Right lobe of liver (tissue), 4 donors: ENCODE data around the gene CREB5.

Experiments used
- CTCF ChIP-seq, 4 donors: fragments of 200-600 bp in 3 of 4; fragments of 450-650 bp in 1 of 4; IDR thresholded peaks; one replicate each; pipeline versions ENCODE4 v1.5.1 to v1.8.0; 2016 to 2022; ENCODE audit warnings: antibody characterized with exemption in 4 of 4, mild to moderate bottlenecking in 2 of 4
- POLR2A ChIP-seq: fragments of 450-650 bp; IDR thresholded peaks from one replicate; pipeline ENCODE4 v1.6.1; 2017; ENCODE audit warnings: antibody characterized with exemption, mild to moderate bottlenecking
- donor health status: DM: no; HTN: no; CAD: no.
- donor health status: DM: no; HTN: no; CAD: no.
- donor health status: DM: no; HTN: yes; CAD: no.

DNA sequence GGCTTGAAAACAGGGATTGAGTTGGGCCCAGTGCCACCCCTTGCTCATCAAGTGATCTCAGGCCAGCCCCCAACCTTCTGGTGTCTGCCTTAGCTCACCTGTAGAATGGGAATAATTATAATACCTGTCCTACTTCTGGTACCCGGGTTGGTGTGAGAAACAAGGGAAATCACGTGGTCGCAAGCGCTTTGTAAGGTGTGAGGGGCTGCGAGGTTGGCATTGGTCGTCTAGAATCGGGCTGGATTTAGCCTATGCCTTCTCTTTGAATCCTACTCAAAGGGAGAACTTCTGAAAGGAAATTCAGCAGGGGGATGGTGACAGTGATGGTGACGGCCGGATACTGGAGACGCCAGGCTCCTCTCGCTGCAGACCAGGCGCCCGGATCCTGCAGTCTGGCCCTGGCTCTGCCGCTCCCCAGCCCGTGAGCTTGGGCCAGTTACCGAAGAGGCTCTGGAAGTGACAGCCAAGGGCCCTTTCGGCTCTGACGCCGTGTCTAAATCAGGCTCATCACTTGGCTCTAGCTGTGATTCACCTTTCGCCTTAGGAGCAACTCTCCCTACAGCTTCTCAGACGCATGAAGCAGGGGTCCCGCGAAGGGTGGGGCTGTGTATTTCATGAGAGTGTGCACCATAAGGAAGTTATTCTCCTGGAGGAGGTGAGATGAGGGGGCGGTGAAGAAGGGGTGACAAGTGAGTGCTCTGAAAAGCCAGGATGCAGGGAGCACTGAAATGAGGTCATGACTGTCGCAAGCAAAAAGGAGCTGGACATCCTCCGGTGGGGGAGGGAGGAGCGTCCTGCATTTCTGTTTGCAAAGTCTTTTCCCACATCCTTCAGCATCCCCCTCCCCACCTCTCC, 4.0 kb upstream of the CREB5 start:
- TF ChIP-seq POLR2A (no peak), CTCF (IDR thresholded peaks at IDR 0.05) (no peak)
